OCI-LY1 (cell line): Measurements from ENCODE around the gene PNCK.

Experiments
- H2AFZ ChIP-seq: fragments of 200-600 bp; sonication (generic), shearing (Covaris generic); 2 replicates; pipeline ENCODE4 v1.6.0; 2014; ENCODE audit warnings: antibody characterized with exemption, mild to moderate bottlenecking, low read length
- H3F3A ChIP-seq: fragments of 200-600 bp; sonication (generic), shearing (Covaris generic); 2 replicates; pipeline ENCODE4 v1.6.0; 2014; ENCODE audit warnings: mild to moderate bottlenecking, antibody characterized with exemption, low read length, moderate library complexity; ENCODE audit not compliant: insufficient read depth
- H3K27ac ChIP-seq: fragments of 200-600 bp; sonication (generic); 2 replicates; pipeline ENCODE4 v1.5.1; 2014; ENCODE audit warnings: low read length, mixed run types, mild to moderate bottlenecking, low read depth; ENCODE audit not compliant: poor library complexity, severe bottlenecking
- H3K27me3 ChIP-seq: fragments of 200-600 bp; sonication (generic); 2 replicates; pipeline ENCODE4 v1.6.0; 2014; ENCODE audit warnings: antibody characterized with exemption, mild to moderate bottlenecking, low read length, moderate library complexity; ENCODE audit not compliant: insufficient read depth
- H3K36me3 ChIP-seq: fragments of 200-600 bp; sonication (generic); 2 replicates; pipeline ENCODE4 v1.6.1; 2014; ENCODE audit warnings: mild to moderate bottlenecking, antibody characterized with exemption, low read length, moderate library complexity, mixed read lengths; ENCODE audit not compliant: insufficient read depth
- H3K4me1 ChIP-seq: fragments of 200-600 bp; sonication (generic); 2 replicates; pipeline ENCODE4 v1.5.1; 2014; ENCODE audit warnings: mild to moderate bottlenecking, low read length, moderate library complexity; ENCODE audit not compliant: insufficient read depth, severe bottlenecking
- H3K4me2 ChIP-seq: fragments of 200-600 bp; sonication (generic), shearing (Covaris generic); 2 replicates; pipeline ENCODE4 v1.6.1; 2014; ENCODE audit warnings: low read length
- H3K4me3 ChIP-seq: fragments of 200-600 bp; sonication (generic); 2 replicates; pipeline ENCODE4 v1.5.1; 2014; ENCODE audit warnings: low read length, low read depth, mild to moderate bottlenecking, mixed read lengths; ENCODE audit not compliant: poor library complexity, severe bottlenecking
- H3K79me2 ChIP-seq: fragments of 200-600 bp; shearing (Covaris generic); 2 replicates; pipeline ENCODE4 v1.6.1; 2016; ENCODE audit warnings: mixed run types, low read length, mixed read lengths; ENCODE audit not compliant: insufficient read depth
- H3K9ac ChIP-seq: fragments of 200-600 bp; sonication (generic), shearing (Covaris generic); 2 replicates; pipeline ENCODE4 v1.6.1; 2014; ENCODE audit warnings: mild to moderate bottlenecking, low read length, mixed read lengths
- H3K9me2 ChIP-seq: fragments of 200-600 bp; sonication (generic), shearing (Covaris generic); 2 replicates; pipeline ENCODE4 v1.6.1; 2014; ENCODE audit warnings: low read depth, mild to moderate bottlenecking, low read length, mixed read lengths
- H3K9me3 ChIP-seq: fragments of 200-600 bp; shearing (Covaris generic); 2 replicates; pipeline ENCODE4 v1.6.1; 2014; ENCODE audit warnings: low read length, mixed read lengths
- H4K20me1 ChIP-seq: fragments of 200-600 bp; sonication (generic), shearing (Covaris generic); 2 replicates; pipeline ENCODE4 v1.6.0; 2016; ENCODE audit warnings: mild to moderate bottlenecking, low read length; ENCODE audit not compliant: insufficient read depth
- EZH2 ChIP-seq: fragments of 200-600 bp; sonication (generic), shearing (Covaris generic); IDR thresholded peaks from 2 replicates; pipeline ENCODE4 v1.8.0; 2017; ENCODE audit warnings: borderline replicate concordance, mixed run types, mild to moderate bottlenecking, antibody characterized with exemption, low read length, moderate library complexity, mixed read lengths
- TF ChIP-seq, protein P1 (sequence below): fragments of 200-600 bp; sonication (generic), shearing (Covaris generic); IDR thresholded peaks from 2 replicates; pipeline ENCODE4 v1.5.1; 2017; ENCODE audit warnings: mild to moderate bottlenecking, antibody characterized with exemption, low read length, moderate library complexity, mixed read lengths

The PNCK gene

DNA sequence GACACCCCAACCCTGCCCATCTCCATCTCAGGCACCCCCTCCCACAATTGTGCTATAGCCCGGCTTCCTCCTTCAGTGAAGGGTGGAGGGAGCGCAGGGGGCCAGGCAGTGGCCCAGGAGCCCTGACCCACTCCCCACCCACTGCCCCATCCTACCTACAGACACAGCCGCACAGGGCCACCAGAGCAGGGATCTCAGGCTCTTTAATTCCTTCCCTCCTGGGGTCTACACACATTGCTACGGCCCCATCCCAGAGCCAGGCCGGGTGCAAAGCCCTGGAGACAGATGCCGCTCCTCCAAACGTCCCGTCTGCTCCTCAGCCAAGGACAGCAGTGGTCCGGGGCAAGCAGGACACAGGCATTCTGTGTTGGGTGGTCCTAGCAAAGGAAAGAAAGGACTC is 39.4 kb downstream of the PNCK start:
- H3K27ac ChIP-seq: no peak overlapping the region
- H3K9ac ChIP-seq: no peak overlapping the region
- no peaks in the 10 kb centered on the region; the same call in 1 of the 2 replicates for H3K27me3 ChIP-seq
- H2AFZ ChIP-seq: no peak overlapping the region
- H3F3A ChIP-seq: no peaks in the 10 kb centered on the region
- H3K4me2 ChIP-seq: no peak overlapping the region
- TF ChIP-seq, protein P1, sequence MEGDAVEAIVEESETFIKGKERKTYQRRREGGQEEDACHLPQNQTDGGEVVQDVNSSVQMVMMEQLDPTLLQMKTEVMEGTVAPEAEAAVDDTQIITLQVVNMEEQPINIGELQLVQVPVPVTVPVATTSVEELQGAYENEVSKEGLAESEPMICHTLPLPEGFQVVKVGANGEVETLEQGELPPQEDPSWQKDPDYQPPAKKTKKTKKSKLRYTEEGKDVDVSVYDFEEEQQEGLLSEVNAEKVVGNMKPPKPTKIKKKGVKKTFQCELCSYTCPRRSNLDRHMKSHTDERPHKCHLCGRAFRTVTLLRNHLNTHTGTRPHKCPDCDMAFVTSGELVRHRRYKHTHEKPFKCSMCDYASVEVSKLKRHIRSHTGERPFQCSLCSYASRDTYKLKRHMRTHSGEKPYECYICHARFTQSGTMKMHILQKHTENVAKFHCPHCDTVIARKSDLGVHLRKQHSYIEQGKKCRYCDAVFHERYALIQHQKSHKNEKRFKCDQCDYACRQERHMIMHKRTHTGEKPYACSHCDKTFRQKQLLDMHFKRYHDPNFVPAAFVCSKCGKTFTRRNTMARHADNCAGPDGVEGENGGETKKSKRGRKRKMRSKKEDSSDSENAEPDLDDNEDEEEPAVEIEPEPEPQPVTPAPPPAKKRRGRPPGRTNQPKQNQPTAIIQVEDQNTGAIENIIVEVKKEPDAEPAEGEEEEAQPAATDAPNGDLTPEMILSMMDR: no peak
- no peak for TF ChIP-seq EZH2
- no peaks in the 10 kb centered on the region for H3K36me3 ChIP-seq
- no peaks in the 10 kb centered on the region for H3K4me1 ChIP-seq
- no peaks in the 10 kb centered on the region for H4K20me1 ChIP-seq
- no peaks in the 10 kb centered on the region for H3K9me2 ChIP-seq
- H3K4me3 ChIP-seq: no peak overlapping the region
- no peaks in the 10 kb centered on the region for H3K79me2 ChIP-seq
- no peaks in the 10 kb centered on the region for H3K9me3 ChIP-seq

DNA sequence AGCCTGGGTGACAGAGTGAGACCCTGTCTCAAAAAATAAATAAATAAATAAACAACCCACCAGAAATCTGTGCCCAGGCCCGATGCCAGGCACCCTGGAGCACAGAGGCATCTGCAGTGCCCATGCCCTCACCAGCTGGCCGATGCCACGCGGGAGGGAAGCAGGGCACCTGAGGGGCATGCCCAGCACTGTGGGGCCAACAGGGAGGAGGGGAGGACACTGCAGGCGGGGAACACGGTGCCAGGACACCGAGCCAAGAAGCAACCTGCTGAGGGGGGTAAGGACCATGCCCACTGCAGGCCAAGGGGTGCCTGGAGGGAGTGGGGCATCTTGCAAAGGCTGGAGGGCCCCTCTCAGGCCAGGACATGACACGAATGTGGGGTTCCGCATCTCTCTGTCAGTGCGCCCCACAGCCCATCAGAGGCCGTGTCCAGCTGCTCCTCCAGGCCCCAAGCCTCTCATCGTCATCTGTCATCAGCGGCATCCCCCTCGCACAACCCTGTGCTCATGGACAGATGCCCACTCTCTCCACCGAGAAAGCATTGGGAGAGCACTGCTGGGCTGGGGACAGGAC is 39.9 kb downstream of the PNCK start:
- TF ChIP-seq, protein P1: no peak
- no peak for TF ChIP-seq EZH2
- no peaks in the 10 kb centered on the region; the same call in 1 of the 2 replicates for H3K27me3 ChIP-seq
- no peak overlapping the region for H3K9ac ChIP-seq

DNA sequence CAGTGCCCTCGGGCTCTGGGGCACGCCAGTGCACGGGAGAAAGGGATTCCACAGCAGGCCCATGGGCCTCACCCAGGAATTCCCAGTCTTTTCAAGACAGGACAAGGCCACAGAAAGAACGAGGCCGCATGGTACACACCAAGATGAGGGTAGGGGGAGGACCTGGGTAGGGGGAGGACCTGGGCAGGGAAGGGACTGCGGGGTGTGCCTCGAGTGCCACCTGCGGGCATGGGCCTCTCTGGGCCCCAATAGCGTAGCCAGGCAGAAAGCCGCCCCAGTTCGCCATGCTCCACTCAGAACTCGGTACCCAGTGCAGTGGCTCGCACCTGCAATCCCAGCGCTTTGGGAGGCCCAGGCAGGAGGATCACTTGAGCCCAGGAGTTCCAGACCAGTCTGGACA is 40.6 kb downstream of the PNCK start:
- no peak overlapping the region for H3K9ac ChIP-seq
- no peaks in the 10 kb centered on the region for H4K20me1 ChIP-seq
- no peaks in the 10 kb centered on the region for H3K36me3 ChIP-seq
- H3K27ac ChIP-seq: no peak overlapping the region
- no peaks in the 10 kb centered on the region for H3K79me2 ChIP-seq
- no peaks in the 10 kb centered on the region; the same call in 1 of the 2 replicates for H3K27me3 ChIP-seq
- no peaks in the 10 kb centered on the region for H3K9me3 ChIP-seq
- no peaks in the 10 kb centered on the region for H3K9me2 ChIP-seq
- H3F3A ChIP-seq: no peaks in the 10 kb centered on the region
- no peak overlapping the region for H2AFZ ChIP-seq
- H3K4me2 ChIP-seq: no peak overlapping the region
- no peaks in the 10 kb centered on the region for H3K4me1 ChIP-seq
- TF ChIP-seq, protein P1: no peak
- TF ChIP-seq EZH2: no peak
- no peak overlapping the region for H3K4me3 ChIP-seq

More for the DNA sequence above, 39.9 kb downstream of the PNCK start:
- Histone ChIP-seq H3K27ac (no peak overlapping the region), H3K79me2 (no peaks in the 10 kb centered on the region), H2AFZ (no peak overlapping the region), H3F3A (no peaks in the 10 kb centered on the region), H3K36me3 (no peaks in the 10 kb centered on the region), H3K4me3 (no peak overlapping the region), H4K20me1 (no peaks in the 10 kb centered on the region), H3K4me2 (no peak overlapping the region), H3K9me2 (no peaks in the 10 kb centered on the region), H3K9me3 (no peaks in the 10 kb centered on the region), H3K4me1 (no peaks in the 10 kb centered on the region)
